ENCODE measurements around the gene HLA-DRB5.
A peak's percentile ranks its signal among the peaks of the same experiment; 100 is the strongest.
"Not testable (repeated sequence)": the region's sequence is repeated elsewhere in the genome, so short reads cannot be mapped to it uniquely, and the experiment has no call there.

Gene HLA-DRB5

GRCh38 chr6:32558426-32559057 lies 28.5 kb upstream of the HLA-DRB5 start:
- WGBS, 2 experiments, result 75 to 79% methylated on average over 13 of the region's 13 CpGs
- H3K27me3 ChIP-seq (ENCODE audit: control insufficient read depth, insufficient read depth, low read length, poor library complexity, severe bottlenecking), result no peaks in the 10 kb centered on the region
- no peak overlapping the region for H3K27ac ChIP-seq (ENCODE audit: insufficient read depth, low read depth, low read length, poor library complexity, severe bottlenecking)
- H3K4me3 ChIP-seq (ENCODE audit: insufficient read depth, low read depth, low read length), result no peak overlapping the region
- no peaks in the 10 kb centered on the region for H3K36me3 ChIP-seq (ENCODE audit: control insufficient read depth, insufficient read depth, low read length)
- H3K4me1 ChIP-seq (ENCODE audit: control insufficient read depth, insufficient read depth, low read length), result no peaks in the 10 kb centered on the region
- H3K9me3 ChIP-seq (ENCODE audit: control insufficient read depth, low read length), result no peaks in the 10 kb centered on the region

DNA sequence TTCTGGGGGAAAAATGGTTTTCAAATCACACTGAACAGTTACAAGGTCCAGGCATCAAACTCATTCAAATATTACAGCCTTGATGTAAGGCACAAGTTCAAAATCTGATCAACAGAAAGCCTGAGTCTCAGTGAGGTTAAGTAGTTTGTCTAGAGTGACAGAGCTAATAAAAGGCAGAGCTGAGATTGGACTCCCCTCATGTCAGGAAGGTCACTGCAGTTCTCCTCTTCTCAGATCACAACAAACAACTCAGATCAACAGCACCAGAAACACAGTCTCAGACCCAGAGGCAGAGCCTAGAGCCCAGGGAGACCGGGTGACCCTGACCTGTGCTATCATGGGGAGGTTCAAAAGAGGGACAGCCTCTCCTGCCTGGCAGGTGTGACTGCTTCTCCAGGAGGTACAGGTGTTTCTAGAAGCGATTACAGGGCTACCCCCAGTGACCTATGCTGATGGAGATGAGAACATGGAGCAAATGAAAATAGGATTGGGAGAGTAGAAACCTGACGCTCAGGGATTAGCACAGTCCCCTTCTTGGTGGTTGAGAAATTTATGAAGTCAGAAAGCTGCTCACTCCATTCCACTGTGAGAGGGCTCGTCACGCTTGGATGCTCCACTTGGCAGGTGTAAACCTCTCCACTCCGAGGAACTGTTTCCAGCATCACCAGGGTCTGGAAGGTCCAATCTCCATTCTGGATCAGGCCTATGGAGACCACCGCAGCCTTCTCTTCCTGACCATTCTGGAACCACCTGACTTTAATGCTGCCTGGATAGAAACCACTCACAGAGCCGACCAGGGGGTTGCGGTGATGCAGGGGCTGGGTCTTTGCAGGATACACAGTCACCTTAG lies 24.3 kb upstream of the HLA-DRB5 start:
- Histone ChIP-seq H3K27ac (ENCODE audit: insufficient read depth, low read depth, low read length, poor library complexity, severe bottlenecking) (no peak overlapping the region), H3K36me3 (ENCODE audit: control insufficient read depth, insufficient read depth, low read length) (no peaks in the 10 kb centered on the region), H3K4me1 (ENCODE audit: control insufficient read depth, insufficient read depth, low read length) (no peaks in the 10 kb centered on the region), H3K27me3 (ENCODE audit: control insufficient read depth, insufficient read depth, low read length, poor library complexity, severe bottlenecking) (no peaks in the 10 kb centered on the region), H3K4me3 (ENCODE audit: insufficient read depth, low read depth, low read length) (no peak overlapping the region), H3K9me3 (ENCODE audit: control insufficient read depth, low read length) (no peaks in the 10 kb centered on the region)
- WGBS, 2 experiments, result 84 to 90% methylated on average over 9 of the region's 9 CpGs

DNA sequence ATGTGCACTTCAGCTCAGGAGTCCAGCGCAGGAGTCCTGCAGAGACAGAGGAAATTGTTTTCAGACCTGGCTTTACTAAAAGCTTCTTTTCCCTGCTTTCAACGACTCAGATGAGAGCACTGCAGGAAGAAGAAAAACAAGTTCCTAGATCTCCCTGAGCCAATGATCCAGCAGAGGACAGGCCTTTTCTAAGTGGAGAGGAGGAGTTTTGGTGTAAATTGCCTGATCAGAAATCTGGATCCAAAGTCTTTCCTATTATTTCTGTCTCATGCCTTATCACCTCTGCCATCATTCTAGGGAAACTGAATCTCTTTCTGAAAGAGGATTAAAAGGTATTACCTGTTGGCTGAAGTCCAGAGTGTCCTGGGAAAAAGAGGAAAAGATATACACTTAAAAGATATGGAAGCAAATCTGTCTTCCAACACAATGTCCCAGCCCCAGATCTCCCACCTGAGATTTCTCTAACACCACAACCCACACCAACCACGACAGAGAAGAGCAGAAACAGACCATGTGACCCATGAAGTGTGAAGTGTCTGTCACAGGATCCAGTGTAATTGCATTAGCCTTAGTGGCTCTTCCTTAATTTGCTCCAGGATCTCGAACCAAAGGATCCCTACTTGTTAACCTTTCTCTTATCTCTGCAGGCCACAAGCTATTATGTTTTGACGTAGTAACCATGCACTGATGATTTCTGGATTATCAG lies 23.1 kb upstream of the HLA-DRB5 start:
- no peaks in the 10 kb centered on the region for H3K36me3 ChIP-seq (ENCODE audit: control insufficient read depth, insufficient read depth, low read length)
- H3K27ac ChIP-seq (ENCODE audit: insufficient read depth, low read depth, low read length, poor library complexity, severe bottlenecking), result no peak overlapping the region
- 58 to 71% methylated on average over 5 of the region's 5 CpGs for WGBS, 2 experiments

GRCh38 chr6:32551410-32551809 lies 21.3 kb upstream of the HLA-DRB5 start:
- Histone ChIP-seq H3K4me1 (ENCODE audit: control insufficient read depth, insufficient read depth, low read length) (no peaks in the 10 kb centered on the region), H3K36me3 (ENCODE audit: control insufficient read depth, insufficient read depth, low read length) (no peaks in the 10 kb centered on the region), H3K4me3 (ENCODE audit: insufficient read depth, low read depth, low read length) (no peak overlapping the region), H3K27me3 (ENCODE audit: control insufficient read depth, insufficient read depth, low read length, poor library complexity, severe bottlenecking) (no peaks in the 10 kb centered on the region), H3K9me3 (ENCODE audit: control insufficient read depth, low read length) (no peaks in the 10 kb centered on the region), H3K27ac (ENCODE audit: insufficient read depth, low read depth, low read length, poor library complexity, severe bottlenecking) (no peak overlapping the region)
- WGBS, 2 experiments, result 61 to 70% methylated on average over 5 of the region's 5 CpGs

More for the DNA sequence above, 23.1 kb upstream of the HLA-DRB5 start:
- H3K9me3 ChIP-seq (ENCODE audit: control insufficient read depth, low read length), result no peaks in the 10 kb centered on the region
- H3K27me3 ChIP-seq (ENCODE audit: control insufficient read depth, insufficient read depth, low read length, poor library complexity, severe bottlenecking), result no peaks in the 10 kb centered on the region
- no peaks in the 10 kb centered on the region for H3K4me1 ChIP-seq (ENCODE audit: control insufficient read depth, insufficient read depth, low read length)
- no peak overlapping the region for H3K4me3 ChIP-seq (ENCODE audit: insufficient read depth, low read depth, low read length)

GRCh38 chr6:32539839-32540238 lies 9.8 kb upstream of the HLA-DRB5 start:
- Histone ChIP-seq H3K4me1 (ENCODE audit: control insufficient read depth, insufficient read depth, low read length) (no peaks in the 10 kb centered on the region), H3K36me3 (ENCODE audit: control insufficient read depth, insufficient read depth, low read length) (no peaks in the 10 kb centered on the region), H3K4me3 (ENCODE audit: insufficient read depth, low read depth, low read length) (no peak overlapping the region), H3K9me3 (ENCODE audit: control insufficient read depth, low read length) (no peaks in the 10 kb centered on the region), H3K27ac (ENCODE audit: insufficient read depth, low read depth, low read length, poor library complexity, severe bottlenecking) (no peak overlapping the region), H3K27me3 (ENCODE audit: control insufficient read depth, insufficient read depth, low read length, poor library complexity, severe bottlenecking) (no peaks in the 10 kb centered on the region)
- 94 to 96% methylated on average over 5 of the region's 5 CpGs for WGBS, 2 experiments

GRCh38 chr6:32530431-32530793 lies 325 bp upstream of the HLA-DRB5 start:
- H3K27ac ChIP-seq (ENCODE audit: insufficient read depth, low read depth, low read length, poor library complexity, severe bottlenecking); H3K4me3 ChIP-seq (ENCODE audit: insufficient read depth, low read depth, low read length); H3K9me3 ChIP-seq (ENCODE audit: control insufficient read depth, low read length); H3K4me1 ChIP-seq (ENCODE audit: control insufficient read depth, insufficient read depth, low read length); H3K27me3 ChIP-seq (ENCODE audit: control insufficient read depth, insufficient read depth, low read length, poor library complexity, severe bottlenecking); H3K36me3 ChIP-seq (ENCODE audit: control insufficient read depth, insufficient read depth, low read length): not testable (repeated sequence)
- 38 to 41% methylated on average over 3 of the region's 3 CpGs for WGBS, 2 experiments

DNA sequence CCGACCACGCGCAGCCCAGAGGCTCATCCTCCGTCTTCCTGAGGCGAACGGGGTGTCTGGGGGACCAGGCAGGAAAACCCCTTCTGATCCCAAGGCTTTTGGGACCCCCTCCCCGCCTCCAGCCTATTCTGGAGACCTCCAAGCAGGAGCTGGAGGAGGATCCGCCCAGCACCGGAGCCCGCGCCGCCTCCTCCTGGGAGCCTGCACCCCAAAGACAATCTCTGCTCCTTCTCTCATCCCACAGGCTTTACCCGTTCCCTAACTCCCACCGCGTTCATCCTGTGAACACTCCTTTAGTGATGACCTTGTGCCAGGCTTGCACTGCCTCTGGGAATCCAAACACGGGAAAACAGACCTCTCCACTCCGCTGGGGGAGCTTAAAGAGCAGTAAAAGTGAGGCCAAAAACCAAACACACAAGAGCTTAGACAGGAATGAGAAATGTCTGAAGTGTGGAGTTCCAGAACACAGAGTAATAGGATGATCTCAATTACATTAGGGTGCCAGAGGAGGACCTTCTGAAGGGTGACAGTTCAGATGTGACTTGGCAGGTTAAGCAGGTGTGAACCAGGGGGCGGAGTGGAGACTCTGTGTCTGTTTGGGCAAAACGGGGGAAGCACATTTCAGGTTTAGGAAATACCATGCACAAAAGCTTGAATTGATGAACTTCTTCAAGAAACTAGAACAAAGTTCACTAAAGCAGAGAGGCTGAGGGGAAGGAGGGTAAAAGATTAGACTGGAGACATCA lies 7.6 kb downstream of the HLA-DRB5 start:
- H3K36me3 ChIP-seq (ENCODE audit: control insufficient read depth, insufficient read depth, low read length), result no peaks in the 10 kb centered on the region
- no peak overlapping the region for H3K27ac ChIP-seq (ENCODE audit: insufficient read depth, low read depth, low read length, poor library complexity, severe bottlenecking)
- no peaks in the 10 kb centered on the region for H3K9me3 ChIP-seq (ENCODE audit: control insufficient read depth, low read length)
- 11 to 20% methylated on average over 18 to 19 of the region's 19 CpGs for WGBS, 2 experiments
- H3K4me1 ChIP-seq (ENCODE audit: control insufficient read depth, insufficient read depth, low read length), result no peaks in the 10 kb centered on the region
- H3K27me3 ChIP-seq (ENCODE audit: control insufficient read depth, insufficient read depth, low read length, poor library complexity, severe bottlenecking), result peaks cover 27% of the 10 kb centered on the region
- H3K4me3 ChIP-seq (ENCODE audit: insufficient read depth, low read depth, low read length), result peak overlapping the region; percentile 35

DNA sequence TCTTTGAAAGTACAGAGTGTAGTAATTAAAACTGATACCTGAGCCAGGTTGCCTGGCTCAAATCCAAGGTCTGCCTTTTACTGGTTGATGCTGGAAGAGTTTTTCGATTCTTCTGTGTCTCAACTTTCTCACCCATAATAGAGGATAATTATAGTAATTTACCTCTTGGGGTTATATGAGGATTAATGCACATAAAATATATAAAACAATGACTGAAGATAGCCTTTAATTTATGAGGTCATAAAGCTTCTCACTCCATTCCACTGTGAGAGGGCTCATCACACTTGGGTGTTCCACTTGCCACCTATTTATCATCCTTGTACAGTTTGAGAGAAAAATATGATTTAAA lies 10.2 kb downstream of the HLA-DRB5 start:
- no peaks in the 10 kb centered on the region for H3K4me1 ChIP-seq (ENCODE audit: control insufficient read depth, insufficient read depth, low read length)
- no peak overlapping the region for H3K4me3 ChIP-seq (ENCODE audit: insufficient read depth, low read depth, low read length)
- H3K27me3 ChIP-seq (ENCODE audit: control insufficient read depth, insufficient read depth, low read length, poor library complexity, severe bottlenecking), result peaks cover 27% of the 10 kb centered on the region
- no peak overlapping the region for H3K27ac ChIP-seq (ENCODE audit: insufficient read depth, low read depth, low read length, poor library complexity, severe bottlenecking)
- H3K9me3 ChIP-seq (ENCODE audit: control insufficient read depth, low read length), result no peaks in the 10 kb centered on the region
- WGBS, 2 experiments, result no CpG with 5 or more reads among the region's 1 CpG
- H3K36me3 ChIP-seq (ENCODE audit: control insufficient read depth, insufficient read depth, low read length), result no peaks in the 10 kb centered on the region

- H3K9me3 ChIP-seq (ENCODE audit: control insufficient read depth, low read length), result no peaks in the 10 kb centered on the region
- H3K27me3 ChIP-seq (ENCODE audit: control insufficient read depth, insufficient read depth, low read length, poor library complexity, severe bottlenecking), result peaks cover 27% of the 10 kb centered on the region
- H3K36me3 ChIP-seq (ENCODE audit: control insufficient read depth, insufficient read depth, low read length), result no peaks in the 10 kb centered on the region
- no peaks in the 10 kb centered on the region for H3K4me1 ChIP-seq (ENCODE audit: control insufficient read depth, insufficient read depth, low read length)
- no peak overlapping the region for H3K27ac ChIP-seq (ENCODE audit: insufficient read depth, low read depth, low read length, poor library complexity, severe bottlenecking)
- H3K4me3 ChIP-seq (ENCODE audit: insufficient read depth, low read depth, low read length), result no peak overlapping the region
- 55 to 59% methylated on average over 4 of the region's 4 CpGs for WGBS, 2 experiments
Observed at GRCh38 chr6:32519118-32519909, 10.8 kb downstream of the HLA-DRB5 start.

Data from ectodermal cell (in vitro differentiated cells).